Pons (tissue), 1 donor: Measurements from ENCODE around the gene ROBO1.
"Not testable (repeated sequence)": the region's sequence is repeated elsewhere in the genome, so short reads cannot be mapped to it uniquely, and the experiment has no call there.

ENCODE experiments used
- DNase-seq: peaks from one replicate; pipeline ENCODE4 v3.0.0-alpha.2; 2016; ENCODE audit warnings: low spot score

ROBO1 gene

GRCh38 chr3:78701537-78701936 lies 1066.3 kb downstream of the ROBO1 start:
- DNase-seq, result no peak

- no peak for DNase-seq
Observed at GRCh38 chr3:78698431-78698830, 1069.4 kb downstream of the ROBO1 start.

- DNase-seq, result no peak
Observed at GRCh38 chr3:78697426-78697825, 1070.4 kb downstream of the ROBO1 start.

- DNase-seq, result no peak
Observed at GRCh38 chr3:78690766-78691165, 1077.0 kb downstream of the ROBO1 start.

GRCh38 chr3:78689378-78689777 lies 1078.4 kb downstream of the ROBO1 start:
- no peak for DNase-seq

- no peak for DNase-seq
Observed at GRCh38 chr3:78687520-78687919, 1080.3 kb downstream of the ROBO1 start.

GRCh38 chr3:78683284-78683683 lies 1084.5 kb downstream of the ROBO1 start:
- no peak for DNase-seq

- not testable (repeated sequence) for DNase-seq
Observed at GRCh38 chr3:78675119-78675805, 1092.5 kb downstream of the ROBO1 start.

GRCh38 chr3:78670746-78671145 lies 1097.1 kb downstream of the ROBO1 start:
- no peak for DNase-seq

- no peak for DNase-seq
Observed at GRCh38 chr3:78670094-78670493, 1097.7 kb downstream of the ROBO1 start.

- DNase-seq, result no peak
Observed at GRCh38 chr3:78668302-78668701, 1099.5 kb downstream of the ROBO1 start.

- no peak for DNase-seq
Observed at GRCh38 chr3:78666470-78666800, 1101.4 kb downstream of the ROBO1 start.

GRCh38 chr3:78665776-78666469 lies 1101.9 kb downstream of the ROBO1 start:
- DNase-seq, result no peak

GRCh38 chr3:78665101-78665500 lies 1102.7 kb downstream of the ROBO1 start:
- DNase-seq, result no peak

GRCh38 chr3:78660957-78661356 lies 1106.8 kb downstream of the ROBO1 start:
- DNase-seq, result no peak

GRCh38 chr3:78659386-78659987 lies 1108.3 kb downstream of the ROBO1 start:
- DNase-seq, result peak; percentile 66

- DNase-seq, result no peak
Observed at GRCh38 chr3:78647726-78648125, 1120.1 kb downstream of the ROBO1 start.

GRCh38 chr3:78645628-78646310 lies 1122.0 kb downstream of the ROBO1 start:
- peak; percentile 90 for DNase-seq

- no peak for DNase-seq
Observed at GRCh38 chr3:78644847-78645246, 1123.0 kb downstream of the ROBO1 start.

- DNase-seq, result no peak
Observed at GRCh38 chr3:78642226-78643035, 1125.4 kb downstream of the ROBO1 start.

GRCh38 chr3:78641703-78642102 lies 1126.1 kb downstream of the ROBO1 start:
- DNase-seq, result no peak

GRCh38 chr3:78634316-78634715 lies 1133.5 kb downstream of the ROBO1 start:
- no peak for DNase-seq
